ENCODE measurements around the gene NOL4L.
A peak's percentile ranks its signal among the peaks of the same experiment; 100 is the strongest.

NOL4L gene

DNA sequence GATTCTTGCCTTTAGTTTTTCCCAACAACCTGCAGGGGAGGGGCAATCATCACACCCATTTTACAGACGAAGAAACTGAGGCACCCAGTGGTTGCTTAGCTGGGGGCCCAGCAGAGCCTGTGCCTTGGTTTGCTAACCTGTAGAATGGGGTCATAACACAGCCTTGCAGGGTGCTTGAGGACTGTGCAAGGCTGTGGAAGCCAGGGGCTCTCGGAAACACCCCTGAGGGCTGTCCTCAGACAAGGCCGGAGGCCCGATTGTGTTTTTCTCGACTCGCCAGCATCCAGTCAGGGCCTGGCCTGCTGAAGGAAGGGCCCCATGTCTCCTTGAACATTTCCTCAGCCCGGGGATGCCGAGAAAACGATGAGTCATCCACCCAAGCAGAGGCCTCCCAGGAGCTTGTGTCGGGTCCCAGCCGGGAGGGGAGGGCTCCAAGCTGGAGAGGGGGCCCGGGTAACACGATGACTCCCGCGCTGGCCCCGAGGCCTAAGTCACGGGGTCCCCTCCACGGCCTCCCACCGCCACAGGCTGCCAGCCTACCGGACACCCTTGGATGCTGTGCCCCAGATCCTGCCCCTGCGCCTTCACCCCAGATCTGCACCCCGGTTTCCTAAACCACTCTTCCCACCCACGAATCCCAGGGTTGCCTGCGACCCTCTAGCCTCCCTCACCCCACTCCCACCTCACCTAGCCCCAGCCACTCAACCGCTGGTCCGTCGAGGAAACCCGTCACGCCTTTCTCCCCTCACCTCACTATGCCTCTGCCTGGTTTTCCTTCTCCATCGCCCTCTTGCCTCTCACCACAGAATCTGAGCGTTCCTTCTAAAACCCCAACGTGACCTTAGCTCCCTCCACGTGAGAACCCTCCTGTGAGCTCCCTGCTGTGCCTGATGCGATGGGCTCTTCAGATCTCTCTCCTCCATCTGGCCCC is 10.6 kb downstream of the NOL4L start:
- DNase-seq = no peak

DNA sequence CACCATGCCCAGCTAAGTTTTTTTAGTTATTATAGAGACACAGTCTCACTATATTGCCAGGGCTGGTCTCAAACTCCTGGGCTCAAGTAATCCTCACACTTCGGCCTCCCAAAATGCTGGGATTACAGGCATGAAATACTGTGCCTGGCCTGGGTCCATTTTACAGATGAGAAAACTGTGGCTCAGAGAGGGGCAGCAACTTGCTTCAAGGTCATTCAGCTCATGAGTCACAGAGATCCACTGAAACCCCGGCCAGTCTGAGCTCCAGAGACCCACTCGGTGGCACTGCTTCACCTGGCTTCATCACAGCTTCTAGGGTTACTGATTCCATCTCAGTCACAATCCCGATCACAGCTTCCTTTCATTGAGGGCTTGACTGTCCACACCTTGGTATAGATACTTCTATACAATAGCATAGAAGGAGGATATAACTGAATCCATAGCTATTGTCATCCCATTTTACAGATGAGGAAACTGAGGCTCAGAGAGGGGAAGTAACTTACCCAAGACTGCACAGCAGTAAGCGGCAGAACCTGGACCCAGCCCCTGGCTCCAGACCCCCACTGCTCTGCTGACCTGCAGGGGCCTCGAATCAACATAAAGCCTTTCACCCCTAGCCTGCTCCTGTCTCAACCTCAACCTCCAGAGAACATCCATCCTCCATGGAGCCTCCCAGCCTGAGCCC is 11.8 kb downstream of the NOL4L start:
- no peak for DNase-seq

DNA sequence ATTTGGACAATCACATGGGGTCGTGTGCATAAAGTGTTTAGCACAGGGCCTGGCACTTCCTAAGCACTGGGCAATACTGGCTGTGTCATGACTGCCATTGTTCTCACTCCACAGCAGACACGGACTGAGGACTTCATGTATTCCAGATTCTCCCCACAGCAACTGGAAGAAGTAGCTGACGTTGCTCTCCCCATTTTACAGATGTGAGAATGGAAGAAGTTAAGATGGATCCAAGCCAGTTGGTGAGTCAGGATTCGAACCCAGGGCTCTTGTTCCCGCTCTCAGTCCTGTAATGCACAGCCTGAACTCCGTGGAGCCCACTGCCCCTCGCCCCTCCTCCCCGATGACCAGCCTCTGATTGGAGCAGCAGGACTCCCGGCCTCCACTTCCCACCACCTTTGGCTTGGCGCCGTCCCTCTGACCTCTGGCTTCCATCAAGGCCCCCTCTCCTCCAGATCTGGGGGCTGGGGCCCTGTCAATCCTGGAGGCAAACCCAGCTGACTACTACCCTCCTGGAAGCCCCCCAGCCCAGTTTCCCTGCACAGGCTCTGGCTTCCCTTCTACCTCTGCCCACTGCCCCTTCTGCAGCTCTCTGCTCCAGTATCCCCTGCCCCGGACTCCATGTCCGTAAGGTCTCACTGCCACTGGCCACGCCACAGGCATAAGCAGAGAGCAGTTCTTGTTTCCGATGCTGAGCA is 12.7 kb downstream of the NOL4L start:
- DNase-seq = no peak

- no peak for DNase-seq
These were observed 13.6 kb downstream of the NOL4L start for GRCh38 chr20:32571566-32571965.

DNA sequence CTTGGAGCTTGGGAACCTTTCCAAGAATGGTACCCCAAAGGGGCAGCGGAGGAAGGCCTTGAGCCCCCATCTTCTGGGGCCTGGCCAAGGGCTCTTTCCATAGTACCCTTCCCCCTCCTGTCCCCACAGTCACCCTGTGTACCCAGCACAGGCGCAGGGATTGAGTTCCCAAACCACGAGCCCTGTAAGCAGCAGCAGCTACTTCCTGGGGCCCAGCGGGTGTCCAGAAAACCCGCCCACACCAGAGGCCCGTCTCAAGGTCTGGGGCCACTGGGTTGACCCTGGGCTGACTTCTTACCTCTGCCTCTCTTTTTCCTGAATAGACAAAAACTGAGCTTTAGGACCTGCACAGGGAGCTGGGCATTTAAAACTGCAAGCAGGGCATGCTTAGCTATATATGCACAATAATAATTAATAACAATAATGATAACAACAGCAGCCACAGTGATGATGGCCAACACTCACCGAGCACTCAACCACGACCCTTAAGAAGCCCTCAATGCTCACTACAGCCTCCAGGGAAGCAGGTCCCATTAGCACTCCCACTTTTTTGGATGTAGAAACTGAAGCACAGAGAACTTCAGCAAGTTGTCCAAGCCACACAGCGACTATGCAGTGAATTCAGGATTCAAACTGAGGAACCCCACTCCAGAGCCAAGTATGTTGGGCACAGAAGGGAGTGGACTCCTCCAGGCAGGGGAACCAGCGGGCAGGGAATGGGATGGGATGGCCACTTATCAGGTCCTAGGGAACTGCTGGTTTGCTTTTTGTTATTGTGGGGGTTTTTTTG is 14.5 kb downstream of the NOL4L start:
- DNase-seq = no peak

DNA sequence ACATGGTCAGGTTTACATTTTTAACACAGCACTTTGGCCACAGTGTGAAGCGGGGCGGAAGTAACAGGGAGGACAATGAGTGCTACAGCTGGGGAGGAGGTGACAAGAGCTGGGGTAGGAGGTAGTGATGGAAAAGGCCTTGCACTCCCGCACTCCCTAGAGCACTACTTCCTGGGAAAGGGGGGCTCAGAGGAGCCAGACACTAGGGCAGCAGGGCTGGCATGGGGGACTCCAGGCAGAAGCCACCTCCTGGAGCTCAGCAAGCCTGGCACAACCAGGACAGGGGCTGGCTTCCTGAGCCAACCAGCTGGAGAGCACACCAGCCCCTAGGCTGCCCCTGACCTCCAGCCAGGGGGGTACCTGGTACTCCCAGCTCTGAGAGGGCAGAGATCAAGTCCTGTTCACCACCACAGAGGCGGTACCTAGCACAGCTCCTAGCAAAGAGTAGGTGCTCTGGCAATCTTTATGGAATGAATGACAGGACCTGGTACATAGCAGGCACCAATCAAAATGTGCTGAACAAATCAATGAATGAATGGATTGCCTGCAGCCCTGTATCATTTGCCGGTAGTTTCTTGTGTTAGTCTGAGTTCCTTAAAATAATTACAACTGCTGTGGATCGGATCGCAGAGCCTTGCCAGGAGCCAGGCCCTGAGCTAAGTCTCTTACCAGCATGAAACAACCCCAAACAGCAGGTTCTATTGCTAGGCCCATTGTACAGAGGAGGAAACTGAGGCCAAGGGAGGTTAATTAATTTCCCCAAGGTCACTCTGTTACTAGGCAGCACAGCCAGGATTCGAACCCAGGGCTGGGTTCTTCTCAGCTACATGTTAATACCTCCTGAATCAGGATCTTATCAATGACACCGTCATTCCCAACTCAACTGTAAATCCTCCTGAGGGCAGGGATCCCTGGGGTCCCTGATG is 15.5 kb downstream of the NOL4L start:
- no peak for DNase-seq

- no peak for DNase-seq
These were observed 16.1 kb downstream of the NOL4L start for GRCh38 chr20:32569018-32569379.

DNA sequence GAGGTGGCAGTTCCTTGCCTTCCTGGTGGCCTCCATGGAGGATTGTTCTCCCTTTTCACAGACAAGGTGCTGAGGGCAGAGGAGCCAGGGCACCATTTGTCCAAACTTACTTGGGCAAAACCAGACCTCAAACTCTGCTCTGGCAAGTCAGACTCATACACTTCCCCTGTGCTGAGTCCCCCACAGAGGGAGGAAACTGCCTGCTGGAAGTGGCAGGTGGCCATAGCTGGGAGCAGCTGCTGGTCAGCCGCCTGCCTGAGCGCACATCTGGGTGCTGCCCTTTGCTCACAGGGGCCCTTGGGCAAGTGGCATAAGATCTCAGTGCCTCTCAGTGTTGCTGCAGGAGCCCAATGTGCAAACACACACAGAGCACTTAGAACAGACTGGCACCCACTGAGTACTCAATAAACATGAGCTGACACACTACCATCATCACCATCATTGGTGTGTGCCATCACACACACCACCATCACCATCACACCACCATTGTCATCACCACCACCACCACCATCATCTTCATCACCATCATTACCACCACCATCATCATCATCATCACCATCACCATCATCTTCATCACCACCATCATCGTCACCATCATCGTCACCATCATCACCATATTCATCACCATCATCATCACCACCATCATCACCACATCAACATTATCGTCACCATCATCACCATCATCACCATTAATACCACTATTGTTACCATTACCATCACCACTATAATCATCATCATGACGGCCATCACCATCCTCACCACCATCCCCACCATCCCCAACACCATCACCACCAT is 17.6 kb downstream of the NOL4L start:
- peak; percentile 16 to 46 for DNase-seq

DNA sequence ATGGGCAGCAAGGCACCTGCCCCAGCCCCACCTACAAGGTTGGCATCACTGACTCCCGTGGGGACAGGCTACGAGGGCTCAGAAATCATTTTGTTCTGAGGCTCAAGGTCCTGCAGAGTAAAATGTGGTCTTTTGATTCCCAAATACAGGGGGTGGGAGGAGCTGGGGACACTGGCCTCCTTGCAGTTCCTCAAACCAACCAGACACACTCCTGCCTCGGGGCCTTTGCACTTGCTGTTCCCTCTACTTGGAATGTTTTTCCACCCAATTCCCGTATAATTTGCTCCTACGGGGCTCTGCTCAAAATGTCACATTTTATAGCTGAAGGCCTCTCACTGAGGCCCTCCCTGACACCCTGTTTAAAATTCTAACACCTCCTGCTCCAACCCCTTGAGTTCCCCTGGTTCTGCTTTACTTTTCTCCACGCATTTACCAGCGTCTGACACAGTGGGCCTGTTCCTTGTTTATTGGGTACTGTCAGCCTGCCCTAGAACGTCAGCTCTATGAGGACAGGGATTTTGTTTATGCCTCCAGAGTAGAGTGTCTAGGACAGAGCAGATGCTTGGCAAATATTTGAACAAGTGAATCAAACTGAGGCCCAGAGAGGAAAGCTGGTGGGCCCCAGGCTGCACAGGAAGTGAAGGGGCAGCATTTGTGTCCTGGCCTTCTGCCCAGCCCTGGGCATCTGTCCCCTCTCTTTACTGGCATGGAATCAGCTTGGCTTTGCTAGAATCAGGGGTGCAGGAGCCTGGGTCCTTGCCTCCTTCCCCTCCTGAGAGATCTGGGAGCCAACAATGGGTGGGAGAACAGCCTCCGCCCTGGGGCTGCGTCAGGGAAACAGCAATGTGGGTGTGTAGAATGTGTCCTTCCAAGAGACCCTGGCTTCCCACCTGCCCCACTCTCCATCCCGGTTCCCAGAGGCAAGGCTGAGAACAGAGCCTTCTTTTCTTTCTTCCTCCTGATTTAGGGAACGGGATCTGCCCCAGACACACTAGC is 18.5 kb downstream of the NOL4L start:
- no peak for DNase-seq

DNA sequence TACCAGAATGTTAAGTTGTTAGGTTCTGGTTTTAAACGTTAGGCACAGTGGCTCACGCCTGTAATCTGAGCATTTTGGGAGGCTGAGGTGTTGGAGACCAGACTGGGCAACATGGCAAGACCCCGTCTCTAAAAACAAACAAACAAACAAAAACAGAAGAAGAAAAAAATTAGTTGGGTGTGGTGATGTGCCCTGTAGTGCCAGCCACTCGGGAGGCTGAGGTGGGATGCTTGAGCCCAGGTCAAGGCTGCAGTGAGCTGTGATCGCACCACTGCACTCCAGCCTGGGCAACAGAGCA is 19.4 kb downstream of the NOL4L start:
- no peak for DNase-seq

DNA sequence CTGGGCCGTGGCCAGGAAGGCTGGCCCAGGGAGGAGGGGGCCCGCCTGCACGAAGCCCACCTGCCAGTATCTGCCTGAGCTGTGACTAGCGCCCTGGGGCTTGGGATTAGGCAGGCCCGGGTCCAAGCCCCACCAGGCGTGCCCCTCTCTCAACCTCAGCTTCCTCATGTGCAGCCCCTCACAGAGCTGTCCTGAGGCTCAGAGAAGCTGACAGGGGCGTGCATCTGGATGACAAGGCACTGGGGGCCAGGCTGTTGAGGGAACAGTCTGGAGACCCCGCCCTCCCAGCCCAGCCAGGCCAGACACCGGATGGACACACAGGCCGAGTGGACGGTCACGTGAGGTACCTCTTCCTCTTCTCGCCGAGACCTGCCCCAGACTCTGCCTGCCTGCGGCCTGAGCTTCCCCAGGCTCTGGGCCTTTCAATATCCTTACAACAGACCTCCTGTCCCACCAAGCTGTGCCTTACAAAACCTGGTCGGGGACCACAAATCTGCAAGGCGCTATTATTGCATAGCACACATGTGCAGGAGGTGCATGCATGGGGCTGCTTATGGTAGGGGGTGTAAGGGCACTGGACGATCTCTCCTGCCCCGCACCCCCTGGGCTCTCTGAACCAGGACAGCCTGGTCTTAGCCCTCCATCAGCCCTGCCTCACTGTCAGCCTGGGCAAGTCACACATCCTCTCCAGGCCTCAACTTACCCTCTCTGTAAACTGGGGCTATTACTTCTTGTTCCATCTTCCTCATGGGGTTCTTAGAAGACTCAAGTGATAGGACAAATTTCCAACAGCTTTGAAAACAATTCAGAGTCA is 20.0 kb downstream of the NOL4L start:
- DNase-seq = no peak

- no peak for DNase-seq
These were observed 20.7 kb downstream of the NOL4L start for GRCh38 chr20:32564440-32564839.

- DNase-seq = no peak
These were observed 21.5 kb downstream of the NOL4L start for GRCh38 chr20:32563311-32564272.

GRCh38 chr20:32562495-32562911 is 22.6 kb downstream of the NOL4L start:
- no peak for DNase-seq

DNA sequence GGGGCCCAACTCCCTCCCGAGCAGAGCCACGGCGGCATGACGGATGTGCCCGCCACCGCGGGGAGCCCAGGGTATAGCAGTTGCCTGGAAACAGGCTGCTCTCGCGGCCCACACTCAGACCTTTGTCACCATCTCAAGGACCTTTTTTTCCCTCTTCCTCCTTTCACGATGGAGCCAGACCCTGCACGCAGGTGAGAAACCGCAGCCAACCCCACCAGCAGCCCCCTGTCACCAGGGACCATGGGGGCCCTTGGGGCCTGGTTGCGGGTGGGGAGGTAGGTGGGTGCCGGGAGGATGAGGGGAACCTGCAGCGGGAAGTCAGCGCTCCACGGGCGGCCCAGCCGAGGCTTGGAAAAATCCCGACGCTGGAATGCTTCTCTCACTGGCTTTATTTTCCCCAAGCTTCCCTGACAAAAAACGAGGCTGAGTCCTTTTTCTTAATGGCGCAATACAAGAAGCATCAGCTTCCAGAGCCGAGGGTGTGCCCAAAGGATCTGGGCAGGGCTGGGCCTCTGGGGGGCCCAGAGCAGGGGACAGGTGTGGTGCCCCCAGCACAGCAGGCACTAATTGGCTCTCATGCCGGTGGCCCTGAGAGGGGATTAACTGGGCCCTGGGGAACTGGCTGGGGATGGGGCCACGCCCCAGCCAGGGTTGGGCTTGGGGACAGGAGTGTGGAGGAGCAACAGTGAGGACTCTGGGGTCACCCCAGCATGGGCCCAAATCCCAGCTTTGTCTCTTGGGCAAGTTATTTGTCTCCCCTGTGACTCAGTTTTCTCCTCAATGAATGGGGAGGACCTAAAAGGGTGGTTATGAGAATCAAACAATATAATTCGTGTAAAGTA is 23.9 kb downstream of the NOL4L start:
- DNase-seq = no peak

- DNase-seq = no peak
These were observed 24.6 kb downstream of the NOL4L start for GRCh38 chr20:32560482-32560988.
